NCI-H82 treated with DMSO at 0.1 percent for 48 hours (cell line): Measurements from ENCODE around the gene MRPL41.
"Not testable (repeated sequence)": the region's sequence is repeated elsewhere in the genome, so short reads cannot be mapped to it uniquely, and the experiment has no call there.

Experiments used
- DNase-seq: peaks from one replicate; lab custom pipeline; 2025; ENCODE audit not compliant: unreplicated experiment; lab: John Stamatoyannopoulos, UW

The MRPL41 gene

GRCh38 chr9:137551264-137552021 is at the start of gene MRPL41:
TSS of gene MRPL41 (plus strand) at chr9:137551879. CDS start at chr9:137552082, 203 bp downstream.
- DNase-seq = peak; percentile 73

DNA sequence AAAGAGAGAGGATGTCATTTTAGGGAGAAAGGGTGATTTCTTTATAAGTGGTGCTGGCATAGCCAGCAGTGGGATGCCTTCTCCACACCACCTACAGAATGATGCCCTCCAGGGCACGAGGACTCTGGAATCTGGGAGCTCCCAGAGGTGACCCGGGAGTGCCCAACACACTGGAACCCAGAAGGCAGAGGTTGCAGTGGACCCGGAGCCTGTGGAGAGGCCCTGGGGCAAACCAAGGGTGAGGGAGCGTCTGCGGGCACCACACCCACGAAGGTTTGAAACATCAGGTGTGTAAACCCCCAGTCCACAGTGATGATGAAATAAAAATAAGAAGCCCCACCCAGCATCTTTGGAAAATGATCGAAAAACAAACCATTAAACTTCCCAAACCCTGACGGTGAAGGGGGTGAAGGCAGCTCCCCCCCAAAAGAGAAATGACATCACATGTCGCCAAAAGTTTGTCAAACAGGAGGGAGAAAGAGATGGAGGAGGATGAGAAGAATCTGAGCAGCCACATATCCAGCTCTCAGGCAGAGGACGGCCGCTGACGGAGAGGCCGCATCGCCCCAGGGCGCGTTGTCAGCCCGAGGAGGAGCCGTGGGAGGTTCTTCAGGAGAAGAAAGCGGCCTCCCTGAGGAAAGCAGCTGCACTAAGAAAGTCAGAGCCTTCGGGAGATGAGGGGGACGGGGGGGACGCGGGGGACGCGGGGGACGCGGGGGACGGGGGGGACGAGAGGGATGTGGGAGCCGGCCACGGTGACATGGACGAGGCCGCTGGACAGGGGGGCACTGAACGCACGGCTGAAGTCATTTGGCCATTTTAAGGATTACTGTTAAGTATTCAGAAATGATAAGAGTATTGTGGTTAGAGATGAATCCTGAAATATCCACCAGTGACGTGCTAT is 49.4 kb upstream of the MRPL41 start:
- no peak for DNase-seq

- no peak for DNase-seq
Measured at GRCh38 chr9:137504432-137504777, 47.3 kb upstream of the MRPL41 start.

DNA sequence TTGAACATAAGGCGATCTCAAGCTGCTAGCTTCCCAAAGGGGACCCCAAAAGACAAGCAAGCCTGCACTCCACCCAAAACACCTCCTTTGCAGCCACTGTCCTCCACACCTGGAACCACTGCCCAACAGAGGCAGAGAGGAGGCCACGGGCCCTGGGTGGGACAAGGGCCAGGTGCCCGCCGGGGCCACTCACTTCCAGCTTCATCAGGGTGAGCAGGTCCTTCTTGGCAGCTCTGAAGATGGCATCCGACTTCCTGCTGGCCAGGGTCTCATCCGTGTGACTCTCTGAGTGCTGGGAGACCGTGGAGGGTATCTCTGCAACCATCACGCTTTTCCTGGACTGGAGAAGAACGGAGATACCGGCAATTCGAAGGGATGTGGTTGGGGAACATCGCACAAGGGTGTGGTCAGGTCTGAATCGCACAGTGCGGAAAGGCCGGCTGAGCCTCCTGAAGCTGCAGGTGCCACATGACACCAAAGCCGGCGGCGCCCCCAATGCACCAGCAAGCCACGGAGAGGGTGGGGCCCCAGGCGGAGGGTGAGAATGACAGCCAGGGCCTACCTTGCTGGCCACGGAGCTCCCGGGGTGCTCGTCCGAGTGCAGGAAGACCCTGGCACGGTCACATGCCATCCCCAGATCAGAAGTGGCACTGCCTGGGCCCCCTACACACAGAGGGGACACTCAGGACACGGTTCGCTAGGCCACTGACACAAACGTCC is 46.1 kb upstream of the MRPL41 start:
- DNase-seq = no peak

DNA sequence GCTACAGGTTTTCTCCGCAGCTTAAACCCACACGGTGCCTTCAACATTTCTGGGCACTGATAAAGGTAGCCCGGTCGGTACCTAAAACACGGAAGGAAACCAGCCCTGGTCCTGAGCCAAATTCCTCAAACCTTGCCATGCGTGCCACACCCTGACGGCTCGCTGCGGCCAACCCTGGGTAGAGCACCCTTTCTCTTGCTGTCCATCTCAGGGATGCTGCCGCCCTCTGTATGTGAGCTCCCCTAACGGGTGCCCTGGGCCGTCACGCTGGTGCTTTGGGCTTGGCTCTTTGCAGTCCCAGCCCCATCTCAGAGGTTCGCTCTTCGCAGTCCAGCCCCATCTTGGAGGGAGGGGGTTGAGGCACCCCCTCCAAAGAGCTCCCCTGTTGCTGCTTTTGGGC is 45.4 kb upstream of the MRPL41 start:
- no peak for DNase-seq

GRCh38 chr9:137506702-137507171 is 44.9 kb upstream of the MRPL41 start:
- DNase-seq = no peak

DNA sequence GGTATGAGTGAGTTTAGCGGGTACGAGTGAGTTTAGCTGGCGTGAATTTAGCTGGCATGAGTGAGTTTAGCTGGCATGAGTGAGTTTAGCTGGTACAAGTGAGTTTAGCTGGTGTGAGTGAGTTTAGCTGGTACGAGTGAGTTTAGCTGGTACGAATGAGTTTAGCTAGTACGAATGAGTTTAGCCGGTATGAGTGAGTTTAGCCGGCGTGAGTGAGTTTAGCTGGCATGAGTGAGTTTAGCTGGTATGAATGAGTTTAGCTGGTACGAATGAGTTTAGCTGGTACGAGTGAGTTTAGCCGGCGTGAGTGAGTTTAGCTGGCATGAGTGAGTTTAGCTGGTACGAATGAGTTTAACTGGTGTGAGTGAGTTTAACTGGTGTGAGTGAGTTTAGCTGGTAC is 42.5 kb upstream of the MRPL41 start:
- no peak for DNase-seq

- DNase-seq = not testable (repeated sequence)
Measured at GRCh38 chr9:137511126-137511525, 40.6 kb upstream of the MRPL41 start.

- DNase-seq = no peak
Measured at GRCh38 chr9:137511758-137512463, 39.8 kb upstream of the MRPL41 start.

DNA sequence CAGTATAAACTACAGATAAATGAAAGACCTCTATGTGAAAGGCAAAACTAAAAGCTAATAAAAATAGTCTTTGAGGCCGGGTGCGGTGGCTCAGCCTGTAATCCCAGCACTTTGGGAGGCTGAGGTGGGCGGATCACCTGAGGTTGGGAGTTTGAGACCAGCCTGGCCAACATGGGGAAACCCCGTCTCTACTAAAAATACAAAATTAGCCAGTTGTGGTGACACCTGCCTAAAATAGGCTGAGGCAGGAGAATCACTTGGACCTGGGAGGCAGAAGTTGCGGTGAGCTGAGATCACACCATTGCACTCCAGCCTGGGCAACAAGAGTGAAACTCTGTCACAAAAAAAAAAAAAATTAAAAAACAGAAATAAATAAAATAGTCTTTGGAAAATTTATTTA is 38.5 kb upstream of the MRPL41 start:
- DNase-seq = not testable (repeated sequence)

DNA sequence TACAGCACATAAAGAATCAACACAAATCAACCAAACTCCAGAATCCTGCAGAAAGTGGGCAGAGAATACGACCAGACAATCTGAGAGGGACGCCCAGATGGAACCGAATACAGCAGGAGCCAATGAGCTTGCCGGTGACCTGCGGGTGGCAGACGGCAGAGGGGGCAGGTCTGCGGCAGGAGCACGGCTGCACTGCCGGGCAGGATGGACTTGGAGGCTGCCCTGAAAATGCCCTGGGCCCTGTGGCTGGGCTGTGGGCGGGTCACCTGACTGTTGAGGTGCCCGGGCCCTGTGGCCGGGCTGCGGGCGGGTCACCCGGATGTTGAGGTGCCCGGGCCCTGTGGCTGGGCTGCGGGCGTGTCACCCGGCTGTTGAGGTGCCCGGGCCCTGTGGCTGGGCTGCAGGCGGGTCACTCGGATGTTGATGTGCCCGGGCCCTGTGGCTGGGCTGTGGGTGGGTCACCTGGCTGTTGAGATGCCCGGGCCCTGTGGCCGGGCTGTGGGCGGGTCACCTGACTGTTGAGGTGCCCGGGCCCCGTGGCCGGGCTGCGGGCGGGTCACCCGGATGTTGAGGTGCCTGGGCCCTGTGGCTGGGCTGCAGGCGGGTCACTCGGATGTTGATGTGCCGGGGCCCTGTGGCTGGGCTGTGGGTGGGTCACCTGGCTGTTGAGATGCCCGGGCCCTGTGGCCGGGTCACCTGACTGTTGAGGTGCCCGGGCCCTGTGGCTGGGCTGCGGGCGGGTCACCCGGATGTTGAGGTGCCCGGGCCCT is 37.7 kb upstream of the MRPL41 start:
- not testable (repeated sequence) for DNase-seq

DNA sequence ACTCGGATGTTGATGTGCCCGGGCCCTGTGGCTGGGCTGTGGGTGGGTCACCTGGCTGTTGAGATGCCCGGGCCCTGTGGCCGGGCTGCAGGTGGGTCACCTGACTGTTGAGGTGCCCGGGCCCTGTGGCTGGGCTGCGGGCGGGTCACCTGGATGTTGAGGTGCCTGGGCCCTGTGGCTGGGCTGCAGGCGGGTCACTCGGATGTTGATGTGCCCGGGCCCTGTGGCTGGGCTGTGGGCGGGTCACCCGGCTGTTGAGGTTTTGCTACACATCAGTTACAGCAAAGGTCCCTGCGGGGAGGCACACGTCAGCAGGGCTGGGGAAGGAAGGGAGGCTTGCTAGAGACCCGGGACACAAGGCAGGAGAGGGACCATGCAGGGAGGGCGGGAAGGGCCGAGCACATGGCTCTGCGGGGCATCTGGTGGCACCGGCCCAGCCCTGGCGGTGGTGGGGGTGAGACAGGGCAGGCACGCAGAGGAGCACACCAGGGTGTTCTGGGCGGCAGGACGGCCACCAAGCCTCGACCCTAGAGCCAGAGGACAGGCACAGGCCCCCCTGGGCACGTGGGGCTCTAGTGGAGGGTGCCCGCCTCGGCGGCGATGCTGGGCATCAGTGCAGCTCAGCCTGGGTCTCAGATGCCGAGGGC is 36.9 kb upstream of the MRPL41 start:
- no peak for DNase-seq

DNA sequence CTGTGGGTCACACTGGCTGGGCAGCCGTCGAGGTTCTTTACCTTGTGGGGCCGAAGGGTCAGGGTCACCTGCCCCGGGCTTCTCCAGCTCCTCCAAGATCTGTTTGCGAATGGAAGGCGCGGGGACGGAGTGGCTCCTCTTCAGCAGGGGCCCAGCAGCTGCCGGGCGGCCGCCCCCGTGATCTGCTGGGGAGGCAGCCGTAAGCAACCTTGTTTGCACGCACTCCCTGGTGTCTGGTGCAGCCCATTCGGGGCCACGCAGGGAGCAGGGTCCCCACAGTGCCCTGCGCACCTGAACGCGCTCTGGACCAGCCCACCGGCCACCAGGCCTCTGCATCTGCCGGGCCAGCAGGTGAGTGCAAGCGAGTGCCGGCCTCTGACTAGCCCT is 36.3 kb upstream of the MRPL41 start:
- DNase-seq = no peak

GRCh38 chr9:137516144-137516917 is 35.3 kb upstream of the MRPL41 start:
- DNase-seq = no peak

DNA sequence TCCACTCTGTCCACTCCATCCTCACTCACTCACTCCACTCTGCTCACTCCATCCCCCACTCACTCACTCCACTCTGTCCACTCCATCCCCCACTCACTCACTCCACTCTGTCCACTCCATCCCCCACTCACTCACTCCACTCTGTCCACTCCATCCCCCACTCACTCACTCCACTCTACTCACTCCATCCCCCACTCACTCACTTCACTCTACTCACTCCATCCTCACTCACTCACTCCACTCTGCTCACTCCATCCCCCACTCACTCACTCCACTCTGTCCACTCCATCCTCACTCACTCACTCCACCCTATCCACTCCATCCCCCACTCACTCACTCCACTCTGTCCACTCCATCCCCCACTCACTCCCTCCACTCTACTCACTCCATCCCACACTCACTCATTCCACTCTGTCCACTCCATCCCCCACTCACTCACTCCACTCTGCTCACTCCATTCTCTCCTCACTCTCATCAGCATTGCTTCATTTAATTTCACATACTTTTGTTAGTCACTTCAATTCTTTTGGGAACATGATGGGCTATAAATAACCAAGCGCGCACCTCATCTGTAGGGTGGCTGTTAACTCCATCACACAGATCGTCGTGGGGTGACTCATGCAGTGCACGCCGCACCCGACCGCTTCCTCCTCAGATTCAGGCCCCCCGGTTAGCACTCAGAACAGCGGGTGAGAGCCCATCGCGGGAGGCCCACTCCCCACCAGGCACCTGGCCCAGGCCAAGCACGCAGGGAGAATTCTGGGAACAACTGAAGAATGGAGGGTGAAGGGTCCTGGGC is 32.8 kb upstream of the MRPL41 start:
- DNase-seq = not testable (repeated sequence)

GRCh38 chr9:137519553-137519952 is 32.1 kb upstream of the MRPL41 start:
- no peak for DNase-seq

- no peak for DNase-seq
Measured at GRCh38 chr9:137520614-137521404, 30.9 kb upstream of the MRPL41 start.
